ENCODE results near the gene PDCD1. TPM values are rescaled to one million over a fixed set of nuclear protein-coding genes. Genes with fewer than 3 reads are reported as not detected.

The PDCD1 gene
- total RNA-seq, 1 experiment from 2014 or later = 0.22 TPM

DNA sequence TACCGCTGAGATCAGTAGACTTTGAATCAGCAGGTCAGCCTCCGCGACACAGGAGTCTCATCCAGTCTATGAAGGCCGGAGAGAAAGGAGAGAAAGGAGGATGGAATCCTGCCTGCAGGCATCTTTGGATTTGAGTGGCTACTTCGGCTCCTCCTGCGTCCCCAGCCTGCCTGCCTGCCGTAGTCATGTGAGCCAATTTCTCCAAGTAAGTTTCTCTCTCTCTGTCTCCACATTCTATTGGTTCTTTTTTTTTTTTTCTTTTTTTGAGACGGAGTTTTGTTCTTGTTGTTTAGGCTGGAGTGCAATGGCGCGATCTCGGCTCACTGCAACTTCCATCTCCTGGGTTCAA lies 16.7 kb downstream of the PDCD1 start:
- CTCF ChIA-PET = no interaction called here
- no peaks in the 10 kb centered on the region for H4K20me1 ChIP-seq (ENCODE audit: insufficient read depth)
- no peaks in the 10 kb centered on the region for H3K9me3 ChIP-seq (ENCODE audit: control insufficient read depth in 1 of 2, insufficient read depth in 1 of 2, low read depth in 1 of 2, low read length in 2 of 2)
- no peak for TF ChIP-seq FOSL1 (IDR thresholded peaks at IDR 0.05; ENCODE audit: low read depth)
- no peak for TF ChIP-seq EZH2phosphoT487 (IDR thresholded peaks at IDR 0.05; ENCODE audit: borderline replicate concordance)
- no peak for TF ChIP-seq RAD21 (IDR thresholded peaks at IDR 0.05; ENCODE audit: low read depth)
- TF ChIP-seq JUND (IDR thresholded peaks at IDR 0.05) = no peak
- no peak for TF ChIP-seq SP1 (IDR thresholded peaks at IDR 0.05; ENCODE audit: low read depth)
- no peak for TF ChIP-seq ZFX (IDR thresholded peaks at IDR 0.05)
- no peak for TF ChIP-seq EGR1 (IDR thresholded peaks at IDR 0.05; ENCODE audit: low read depth)
- TF ChIP-seq POLR2A (IDR thresholded peaks at IDR 0.05; ENCODE audit: borderline replicate concordance, extremely low read depth, insufficient read depth, insufficient read length) = no peak
- TF ChIP-seq, protein P1, sequence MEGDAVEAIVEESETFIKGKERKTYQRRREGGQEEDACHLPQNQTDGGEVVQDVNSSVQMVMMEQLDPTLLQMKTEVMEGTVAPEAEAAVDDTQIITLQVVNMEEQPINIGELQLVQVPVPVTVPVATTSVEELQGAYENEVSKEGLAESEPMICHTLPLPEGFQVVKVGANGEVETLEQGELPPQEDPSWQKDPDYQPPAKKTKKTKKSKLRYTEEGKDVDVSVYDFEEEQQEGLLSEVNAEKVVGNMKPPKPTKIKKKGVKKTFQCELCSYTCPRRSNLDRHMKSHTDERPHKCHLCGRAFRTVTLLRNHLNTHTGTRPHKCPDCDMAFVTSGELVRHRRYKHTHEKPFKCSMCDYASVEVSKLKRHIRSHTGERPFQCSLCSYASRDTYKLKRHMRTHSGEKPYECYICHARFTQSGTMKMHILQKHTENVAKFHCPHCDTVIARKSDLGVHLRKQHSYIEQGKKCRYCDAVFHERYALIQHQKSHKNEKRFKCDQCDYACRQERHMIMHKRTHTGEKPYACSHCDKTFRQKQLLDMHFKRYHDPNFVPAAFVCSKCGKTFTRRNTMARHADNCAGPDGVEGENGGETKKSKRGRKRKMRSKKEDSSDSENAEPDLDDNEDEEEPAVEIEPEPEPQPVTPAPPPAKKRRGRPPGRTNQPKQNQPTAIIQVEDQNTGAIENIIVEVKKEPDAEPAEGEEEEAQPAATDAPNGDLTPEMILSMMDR (IDR thresholded peaks at IDR 0.05 in 2 of 3, conservative IDR thresholded peaks at IDR 0.05 in 1 of 3; ENCODE audit: borderline replicate concordance in 1 of 3, insufficient read depth in 1 of 3, low read depth in 2 of 3, low read length in 2 of 3) = no peak
- no peak for TF ChIP-seq ZNF274 (IDR thresholded peaks at IDR 0.05; ENCODE audit: low read depth, low read length)
- POLR2A ChIA-PET = no interaction called here
- no peaks in the 10 kb centered on the region for H3K36me3 ChIP-seq (ENCODE audit: control insufficient read depth in 1 of 2, insufficient read depth in 2 of 2, low read length in 2 of 2)
- ATAC-seq (no peak), DNase-seq (ENCODE audit: low read depth, low spot score) (no peak)
- H3K9me2 ChIP-seq (ENCODE audit: insufficient read depth) = no peaks in the 10 kb centered on the region
- H3K27ac ChIP-seq (ENCODE audit: low read depth, low read length) = no peak overlapping the region
- no peaks in the 10 kb centered on the region for H3K79me2 ChIP-seq (ENCODE audit: insufficient read depth, low read length)
- no peak overlapping the region for H2AFZ ChIP-seq (ENCODE audit: low read depth, low read length, poor library complexity, severe bottlenecking)
- intact Hi-C loops (cut with micrococcal nuclease) = no loop called here
- H3K4me2 ChIP-seq (ENCODE audit: low read length) = no peak overlapping the region
- H3K9ac ChIP-seq (ENCODE audit: low read length) = no peak overlapping the region
- peaks cover 10 to 14% of the 10 kb centered on the region in 2 experiments for H3K4me1 ChIP-seq (ENCODE audit: control insufficient read depth in 1 of 2, insufficient read depth in 2 of 2, low read length in 2 of 2)
- RAD21 ChIA-PET (ENCODE audit: low non-redundant PET in 1 of 2, low total read pairs in 2 of 2, uncharacterized antibody in 2 of 2, unreplicated experiment in 2 of 2) = no interaction called here
- BruUV-seq (replicated peaks) = no TSS peak
- H3K4me3 ChIP-seq (replicated peaks in 1 of 2; ENCODE audit: low read depth in 1 of 2, low read length in 2 of 2) = no peak overlapping the region
- H3K27me3 ChIP-seq (ENCODE audit: insufficient read depth, low read length) = no peaks in the 10 kb centered on the region

Measured in HCT116 (cell line).